ENCODE measurements around the gene GLIS1. TPM values are rescaled to one million over a fixed set of nuclear protein-coding genes. Genes with fewer than 3 reads are reported as not detected.

The GLIS1 gene
- total and polyA plus RNA-seq, 2 of the 8 experiments (the other 6 are each of a cell fraction or from before 2014, with no cell fraction given), result 0.15 to 0.22 TPM

- Histone ChIP-seq H3K9me3 (ENCODE audit: insufficient read depth in 2 of 2, low read depth in 1 of 2, low read length in 1 of 2) (no peaks in the 10 kb centered on the region), H3K4me1 (replicated peaks in 1 of 4; ENCODE audit: control insufficient read depth in 3 of 4, insufficient read depth in 4 of 4, low read length in 3 of 4) (peaks cover 0 to 9% (median 3%) of the 10 kb centered on the region in 4 experiments; a peak in 5 of 7 replicates), H2BK12ac (ENCODE audit: low read depth, low read length) (no peak overlapping the region; the same call in 1 of the 2 replicates), H3K23me2 (ENCODE audit: low read depth, low read length) (peaks cover 13% of the 10 kb centered on the region; the same call in 1 of the 2 replicates), H3K4me2 (ENCODE audit: insufficient read depth in 1 of 2, low read depth in 2 of 2, low read length in 2 of 2) (peak overlapping the region; percentile 77 to 98), H3K18ac (ENCODE audit: extremely low read depth, low read length) (no peak overlapping the region), H4K91ac (replicated peaks; ENCODE audit: insufficient read length, low read length) (no peak overlapping the region), H2AK5ac (ENCODE audit: low read depth, low read length) (no peak overlapping the region), H3K27me3 (replicated peaks in 1 of 4; ENCODE audit: control insufficient read depth in 3 of 4, extremely low read depth in 1 of 4, insufficient read depth in 3 of 4, low read length in 3 of 4) (peaks cover 41 to 56% (median 55%) of the 10 kb centered on the region in 4 experiments), H2BK5ac (ENCODE audit: low read depth, low read length) (no peak overlapping the region), H4K5ac (ENCODE audit: insufficient read length, low read depth, low read length) (no peak overlapping the region), H3K23ac (ENCODE audit: insufficient read length) (no peak overlapping the region), H2BK120ac (replicated peaks; ENCODE audit: low read depth, low read length) (no peak overlapping the region), H4K8ac (ENCODE audit: extremely low read depth, insufficient read depth, low read length) (peak overlapping the region; percentile 8; the same call in 1 of the 2 replicates), H3K4ac (replicated peaks; ENCODE audit: insufficient read length, low read depth, low read length) (no peak overlapping the region), H3K79me1 (ENCODE audit: low read depth, low read length) (no peaks in the 10 kb centered on the region), H3K9ac (replicated peaks in 1 of 4; ENCODE audit: extremely low read depth in 1 of 4, low read depth in 3 of 4, low read length in 3 of 4) (no peak overlapping the region; a peak in 1 of 7 replicates), H3K14ac (ENCODE audit: insufficient read length) (no peak overlapping the region), H2BK15ac (ENCODE audit: low read length) (no peak overlapping the region), H2AFZ (ENCODE audit: low read length) (peak overlapping the region; percentile 4; the same call in 1 of the 2 replicates), H3K4me3 (ENCODE audit: extremely low read depth in 1 of 4, insufficient read depth in 2 of 4, low read depth in 3 of 4, low read length in 4 of 4) (peak overlapping the region; percentile 31 to 61 (median 36)), H3K27ac (ENCODE audit: low read depth, low read length) (no peak overlapping the region), H2BK20ac (ENCODE audit: low read length) (no peak overlapping the region), H4K20me1 (replicated peaks in 1 of 2; ENCODE audit: control insufficient read depth in 1 of 2, insufficient read depth in 2 of 2, low read length in 2 of 2) (peaks cover 0 to 11% of the 10 kb centered on the region in 2 experiments), H3K36me3 (ENCODE audit: control insufficient read depth in 2 of 4, insufficient read depth in 4 of 4, low read length in 3 of 4) (peaks cover 0 to 3% (median 0%) of the 10 kb centered on the region in 4 experiments; a peak in 1 of 8 replicates), H3K79me2 (ENCODE audit: control insufficient read depth in 1 of 2, insufficient read depth in 2 of 2, low read length in 2 of 2) (no peaks in the 10 kb centered on the region), H3K56ac (replicated peaks; ENCODE audit: insufficient read length, low read depth, low read length) (no peak overlapping the region)
- DNase-seq (ENCODE audit: low read depth in 1 of 2, low spot score in 2 of 2), result peak in 1 of 2 experiments; percentile 72
- CTCF ChIA-PET (ENCODE audit: partially characterized antibody), result interaction anchor here (0.9 to 5.1 kb wide), 4 partner anchors 9 to 24 kb away, joined by 3 to 39 read pairs (median 4); no protein-coding TSS in a partner anchor
- POLR2A ChIA-PET (ENCODE audit: partially characterized antibody), result no interaction called here
- FAIRE-seq, result no peak
- 11% methylated on average over 31 of the region's 58 CpGs; no CpG with 5 or more reads in 1 of the 2 experiments for WGBS, 2 experiments (ENCODE audit: extremely low coverage in 1 of 2, insufficient coverage in 1 of 2, insufficient read length in 1 of 2, insufficient replicate concordance in 2 of 2, low coverage in 1 of 2, low lambda C conversion rate in 2 of 2, missing lambda C conversion rate in 1 of 2)
- no peak for TF ChIP-seq TAF7 (optimal IDR thresholded peaks at IDR 0.05; ENCODE audit: borderline replicate concordance, low read depth, low read length)
- TF ChIP-seq JUND (IDR thresholded peaks at IDR 0.05; ENCODE audit: low read length), result no peak
- TF ChIP-seq E2F6 (IDR thresholded peaks at IDR 0.05), result peak; percentile 74
- TF ChIP-seq RNF2 (IDR thresholded peaks at IDR 0.05; ENCODE audit: borderline replicate concordance, low read depth, low read length, missing control alignments, poor library complexity, severe bottlenecking), result peak; percentile 38
- no peak for TF ChIP-seq YY1 (IDR thresholded peaks at IDR 0.05; ENCODE audit: low read depth, low read length)
- no peak for TF ChIP-seq POLR2A (IDR thresholded peaks at IDR 0.05; ENCODE audit: control extremely low read depth in 1 of 2, low read depth in 2 of 2, low read length in 2 of 2)
- no peak for TF ChIP-seq SAP30 (IDR thresholded peaks at IDR 0.05; ENCODE audit: insufficient read depth, insufficient replicate concordance, low read length)
- TF ChIP-seq CTBP2 (IDR thresholded peaks at IDR 0.05; ENCODE audit: borderline replicate concordance, insufficient read depth, insufficient read length, low read length), result peak; percentile 39
Measured at GRCh38 chr1:53737648-53738204, 1.2 kb downstream of the GLIS1 start.

All from H1 (cell line).